NCI-H146 treated with DMSO at 0.1 percent for 48 hours (cell line): Measurements from ENCODE around the gene MED13L.
"Not testable (repeated sequence)": the region's sequence is repeated elsewhere in the genome, so short reads cannot be mapped to it uniquely, and the experiment has no call there.

Experiments used
- DNase-seq: peaks from one replicate; lab custom pipeline; 2025; ENCODE audit not compliant: unreplicated experiment; lab: John Stamatoyannopoulos, UW

MED13L gene

DNA sequence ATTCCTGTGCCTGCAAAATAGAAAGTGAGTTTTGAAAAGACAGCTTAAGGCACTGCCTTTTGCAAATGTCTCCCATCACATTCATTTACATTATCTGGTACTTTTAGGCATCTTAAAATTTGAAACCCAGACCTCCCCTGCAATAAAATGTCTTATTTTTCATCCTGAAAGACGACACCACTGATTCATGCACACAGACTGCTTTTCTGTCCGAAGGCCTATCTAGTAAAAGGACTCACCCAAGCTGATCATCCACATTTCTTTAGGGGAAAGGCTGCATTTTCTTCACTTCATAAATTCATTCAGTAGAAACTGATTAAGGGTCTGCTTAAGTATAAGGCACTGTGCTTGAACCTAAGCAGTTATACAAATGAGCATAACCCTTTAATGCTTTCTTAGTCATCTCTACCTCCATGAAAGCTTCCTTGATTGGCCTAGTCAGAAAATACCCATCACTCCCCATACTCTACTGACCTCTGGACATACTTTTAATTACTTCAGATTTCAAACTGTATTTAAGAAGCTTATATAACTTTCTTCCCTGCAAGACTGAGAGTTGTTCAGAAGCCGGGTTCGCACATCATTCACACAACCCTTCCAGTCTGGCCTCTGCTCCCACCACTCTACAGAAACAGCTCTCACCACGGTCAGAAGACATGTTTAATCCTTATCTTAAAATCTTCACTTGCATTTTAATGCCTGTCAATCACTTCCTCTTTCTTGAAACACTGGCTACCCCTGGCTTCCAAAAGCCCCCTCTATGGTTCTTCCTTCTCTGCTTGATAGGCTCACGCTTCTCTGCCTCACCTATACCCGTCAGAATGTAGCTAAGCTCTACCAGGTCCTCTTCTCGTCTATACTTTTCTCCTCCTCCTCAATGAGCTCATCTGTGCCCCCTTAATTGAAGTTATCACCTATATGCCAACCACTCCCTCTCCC is 288.6 kb downstream of the MED13L start:
- DNase-seq: no peak

DNA sequence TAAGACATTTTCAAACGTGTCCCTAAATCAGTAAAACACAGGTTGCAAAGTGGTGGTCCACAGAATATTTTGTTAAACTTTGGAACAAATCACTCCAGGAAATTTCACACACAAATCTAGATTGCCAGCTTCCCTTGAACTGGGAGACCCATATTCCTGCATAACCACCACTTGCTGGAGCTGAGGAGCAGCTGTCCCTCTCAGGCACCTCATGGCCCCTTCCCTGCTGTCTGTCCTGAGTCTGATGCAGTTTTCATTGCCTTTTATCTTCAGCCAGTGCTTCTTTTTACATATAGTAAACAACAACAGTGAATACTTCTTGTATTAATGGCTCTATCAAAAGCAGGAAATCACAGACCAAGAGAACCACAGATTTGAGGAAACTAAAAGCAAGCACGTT is 289.3 kb downstream of the MED13L start:
- no peak for DNase-seq

DNA sequence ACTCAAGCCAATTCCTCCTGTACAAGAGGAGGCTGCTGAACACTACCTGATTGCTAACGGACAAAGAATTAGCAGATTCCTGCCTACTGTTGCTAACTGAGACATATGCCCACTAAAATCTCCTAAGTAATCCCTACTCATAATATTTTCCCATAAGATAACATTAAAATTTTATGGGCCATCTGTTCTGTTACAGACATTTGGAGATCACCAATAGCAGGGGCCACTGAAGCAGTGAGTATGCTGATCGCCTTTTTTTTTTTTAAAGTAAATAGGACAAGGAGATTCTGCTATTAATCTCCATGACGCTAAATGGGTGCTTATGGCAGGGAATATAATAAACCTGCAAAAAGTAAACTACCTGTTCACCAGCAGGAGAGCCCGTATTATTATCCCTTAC is 292.9 kb downstream of the MED13L start:
- no peak for DNase-seq

DNA sequence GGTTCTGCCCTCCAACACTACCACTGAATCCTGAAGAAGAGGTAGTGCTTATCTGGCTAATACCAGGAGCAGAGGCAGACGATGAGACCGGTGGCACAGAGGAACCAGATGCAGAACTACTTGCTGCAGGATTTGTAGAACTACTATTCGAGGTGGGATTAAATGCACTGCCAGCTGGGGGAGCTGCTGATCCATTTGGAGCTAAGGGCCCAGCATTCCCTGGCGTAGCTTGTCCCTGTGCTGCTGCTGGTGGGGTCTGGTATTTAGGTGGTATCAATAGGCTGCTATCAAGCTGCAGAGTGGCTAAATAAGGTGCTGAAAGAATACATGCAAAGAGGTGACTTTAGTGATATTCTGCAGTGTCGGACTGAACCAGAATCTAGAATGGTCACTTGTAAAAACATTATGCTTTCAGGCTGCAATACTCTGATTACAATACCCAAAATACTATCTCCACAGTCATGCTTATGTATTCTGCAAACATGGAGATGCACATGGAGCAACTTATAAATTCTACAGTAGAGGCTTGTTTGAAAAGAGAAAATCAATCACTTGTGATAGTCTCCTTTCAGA is 294.2 kb downstream of the MED13L start:
- no peak for DNase-seq

DNA sequence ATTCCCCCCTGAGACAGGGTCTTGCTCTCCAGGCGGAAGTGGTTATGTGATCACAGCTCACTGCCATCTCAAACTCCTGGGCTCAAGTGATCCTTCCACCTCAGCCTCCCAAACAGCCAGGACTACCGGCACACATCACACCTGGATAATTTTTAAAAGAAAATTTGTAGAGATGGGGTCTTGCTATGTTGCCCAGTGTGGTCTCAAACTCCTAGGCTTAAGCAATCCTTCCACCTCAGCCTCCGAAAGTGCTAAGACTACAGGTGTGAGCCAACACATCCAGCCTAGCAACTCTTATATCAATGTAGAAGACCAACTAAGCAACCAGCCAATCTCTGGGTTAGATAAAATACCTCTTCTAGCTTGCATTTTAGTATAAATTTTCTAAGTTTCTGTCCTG is 297.2 kb downstream of the MED13L start:
- DNase-seq: no peak

DNA sequence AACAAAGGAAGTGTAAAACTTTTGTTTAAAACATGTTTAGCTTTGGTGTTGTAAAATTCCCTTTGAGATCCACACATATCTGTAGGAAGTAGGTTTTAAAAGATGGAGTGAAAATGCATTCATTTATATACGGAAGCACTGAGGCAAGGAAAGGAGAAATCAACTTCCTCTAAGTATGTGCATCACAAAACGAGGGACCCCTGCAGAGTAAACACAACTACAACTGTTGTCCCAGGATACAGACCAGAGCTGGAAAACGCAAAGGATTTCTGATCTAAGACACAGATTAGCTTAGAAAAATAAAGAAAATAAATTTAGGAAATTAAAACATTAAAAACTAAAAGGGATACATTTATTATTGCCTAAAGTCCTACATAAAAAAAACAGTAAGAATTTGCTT is 297.6 kb downstream of the MED13L start:
- no peak for DNase-seq

DNA sequence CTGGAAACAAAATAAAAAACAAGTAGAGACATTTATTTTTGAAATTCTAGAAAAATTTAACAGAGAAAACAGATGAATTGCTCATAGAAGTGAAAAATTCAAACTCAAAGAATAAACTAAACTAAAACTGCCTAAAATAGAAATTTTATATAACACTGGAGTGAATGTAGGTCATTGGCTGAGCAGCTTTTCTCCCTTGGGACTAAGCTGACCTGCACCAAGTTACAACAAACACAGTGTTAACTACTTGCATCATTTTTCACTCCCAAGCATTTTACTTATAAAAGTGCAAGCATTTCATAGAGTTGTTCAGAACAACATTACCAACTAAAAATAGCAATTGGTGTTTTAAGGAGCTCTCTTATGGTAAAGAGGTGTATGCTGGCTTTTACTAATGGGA is 298.1 kb downstream of the MED13L start:
- no peak for DNase-seq

DNA sequence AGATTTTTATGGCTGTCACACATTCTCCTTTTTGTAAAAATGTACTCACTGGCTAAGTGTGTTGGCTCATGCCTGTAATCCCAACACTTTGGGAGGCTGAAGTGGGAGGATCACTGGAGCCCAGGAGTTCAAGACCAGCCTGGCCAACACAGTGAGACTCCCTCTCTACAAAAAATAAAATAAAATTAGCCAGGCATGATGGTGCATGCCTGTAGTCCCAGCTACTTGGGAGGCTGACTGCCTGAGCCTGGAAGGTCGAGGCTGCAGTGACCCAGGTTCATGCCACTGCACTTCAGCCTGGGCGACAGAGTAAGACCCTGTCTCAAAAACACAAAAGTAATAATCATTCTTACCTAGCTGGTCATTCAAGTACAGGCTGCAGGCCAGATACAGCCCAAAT is 300.7 kb downstream of the MED13L start:
- DNase-seq: not testable (repeated sequence)

DNA sequence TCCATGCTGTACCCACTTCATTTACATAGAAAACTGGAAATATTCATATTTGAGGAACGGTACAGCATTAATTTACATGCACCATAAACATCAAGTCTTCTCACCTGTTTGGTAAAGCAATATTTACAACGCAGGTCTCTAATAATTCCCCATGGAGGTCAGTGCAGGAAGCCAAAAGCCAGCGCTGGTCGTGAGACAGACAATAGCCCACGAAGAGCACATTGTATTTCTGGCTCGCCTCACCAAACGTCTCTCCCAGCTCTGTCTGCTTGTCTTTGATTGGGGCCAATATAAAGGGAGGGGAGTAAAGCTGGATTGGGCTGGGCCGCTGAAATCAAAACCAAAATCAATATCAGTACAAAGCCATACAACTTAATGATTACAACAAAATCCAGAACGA is 302.1 kb downstream of the MED13L start:
- peak; percentile 17 for DNase-seq

DNA sequence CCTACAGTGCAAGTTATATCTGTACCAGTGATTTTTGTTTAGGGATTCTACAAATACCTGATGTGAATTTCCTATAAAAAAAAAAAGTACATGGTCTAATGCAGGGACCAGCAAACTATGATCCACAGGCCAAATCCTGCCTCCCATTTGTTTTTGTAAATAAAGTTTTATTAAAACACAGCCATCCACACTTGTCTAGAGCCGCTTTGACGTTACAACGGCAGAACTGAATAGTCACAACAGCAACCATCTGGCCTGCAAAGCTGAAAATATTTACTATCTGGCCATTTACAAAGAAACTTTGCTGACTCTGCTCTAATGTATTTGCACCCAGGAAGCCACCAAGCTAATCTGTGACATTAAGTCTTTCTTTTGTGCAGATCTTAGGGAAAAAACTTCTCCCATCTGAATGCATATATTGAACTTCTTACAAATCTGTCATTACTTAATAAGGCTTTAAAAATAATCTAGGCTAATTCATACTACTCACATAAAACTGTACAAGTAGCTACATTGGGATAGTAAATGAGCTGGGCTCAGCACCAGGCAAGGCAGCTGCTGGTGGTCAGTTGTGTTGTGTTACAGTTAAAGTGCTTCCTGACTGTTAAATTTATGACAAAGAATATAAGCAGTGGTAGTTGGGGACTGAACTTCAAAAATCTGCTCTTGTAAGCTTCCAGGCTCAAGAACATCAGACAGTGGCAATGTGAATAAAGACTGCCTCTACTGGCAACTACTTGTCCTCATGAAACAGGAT is 303.3 kb downstream of the MED13L start:
- no peak for DNase-seq

DNA sequence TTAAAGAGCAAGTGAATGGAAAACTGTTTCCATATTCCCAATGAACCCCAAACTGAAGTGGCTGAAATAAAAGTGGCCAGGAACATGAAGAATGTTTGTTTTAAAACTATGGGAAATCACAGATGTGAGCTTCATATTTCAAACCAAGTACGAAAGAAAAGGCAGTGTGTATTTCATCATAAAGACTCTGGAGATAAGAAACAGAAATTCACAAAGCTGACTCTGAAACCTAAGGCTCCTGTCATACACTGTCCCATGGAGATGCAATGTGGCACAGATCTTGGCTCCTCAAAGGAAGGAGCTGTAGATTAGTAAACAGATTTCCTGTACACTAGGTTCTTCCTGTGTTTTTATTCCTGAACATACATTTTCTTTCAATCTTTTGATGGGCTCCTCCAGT is 304.4 kb downstream of the MED13L start:
- no peak for DNase-seq

DNA sequence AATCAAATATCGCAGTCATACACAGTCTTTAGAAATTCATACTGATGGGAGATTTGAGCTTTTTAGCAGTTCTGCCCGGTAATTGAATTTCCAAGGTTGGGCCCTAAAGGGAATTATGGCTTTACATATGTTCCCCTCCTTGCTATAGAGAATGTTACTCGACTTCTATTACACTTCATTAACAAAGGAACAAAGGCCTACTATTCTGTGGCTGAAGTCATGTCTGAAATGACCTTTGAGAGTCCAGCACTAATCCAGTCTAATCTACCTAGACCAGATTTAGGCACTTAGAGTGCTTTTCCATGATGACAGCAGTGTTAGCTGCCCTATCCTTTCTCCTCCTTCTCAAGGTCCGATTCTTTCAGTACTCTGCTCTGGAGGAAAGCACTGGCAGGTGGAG is 305.3 kb downstream of the MED13L start:
- DNase-seq: no peak

DNA sequence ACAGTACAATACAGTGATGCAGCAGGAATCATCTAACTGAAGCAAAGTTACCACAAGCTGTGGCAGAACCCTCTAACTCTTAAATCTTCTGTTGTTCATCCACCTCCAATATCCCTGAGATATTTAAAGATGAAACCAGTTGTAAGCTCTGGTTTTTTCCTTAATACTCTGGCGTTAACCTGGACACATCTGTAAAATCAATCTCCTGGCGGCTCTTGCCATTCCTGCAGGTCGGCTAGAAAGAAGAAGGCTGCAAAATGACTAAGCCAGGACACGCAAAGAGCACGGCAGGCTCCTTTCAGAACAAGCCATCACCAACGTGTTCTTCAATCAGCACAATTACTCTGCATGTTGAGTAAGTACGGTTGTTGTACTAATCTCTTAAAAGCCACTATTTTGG is 309.3 kb downstream of the MED13L start:
- DNase-seq: no peak

DNA sequence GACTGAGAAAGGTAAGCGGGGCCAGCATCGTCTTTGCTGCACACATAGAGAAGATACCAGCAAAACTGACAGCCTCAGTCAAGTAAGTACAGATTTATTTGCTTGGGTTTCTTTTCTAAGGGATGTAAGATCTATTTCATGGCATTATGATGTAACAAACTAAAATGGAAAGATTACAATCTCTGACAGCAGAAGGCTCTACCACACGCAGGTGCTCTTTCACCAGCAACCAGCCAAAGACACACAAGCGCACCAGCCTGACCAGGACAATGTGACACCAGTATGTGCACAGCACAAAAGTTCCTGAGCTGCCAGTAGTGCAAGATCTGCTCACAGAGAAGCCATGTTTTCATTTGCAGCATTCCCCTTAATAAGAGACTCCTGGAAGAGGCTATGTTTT is 311.1 kb downstream of the MED13L start:
- DNase-seq: no peak

DNA sequence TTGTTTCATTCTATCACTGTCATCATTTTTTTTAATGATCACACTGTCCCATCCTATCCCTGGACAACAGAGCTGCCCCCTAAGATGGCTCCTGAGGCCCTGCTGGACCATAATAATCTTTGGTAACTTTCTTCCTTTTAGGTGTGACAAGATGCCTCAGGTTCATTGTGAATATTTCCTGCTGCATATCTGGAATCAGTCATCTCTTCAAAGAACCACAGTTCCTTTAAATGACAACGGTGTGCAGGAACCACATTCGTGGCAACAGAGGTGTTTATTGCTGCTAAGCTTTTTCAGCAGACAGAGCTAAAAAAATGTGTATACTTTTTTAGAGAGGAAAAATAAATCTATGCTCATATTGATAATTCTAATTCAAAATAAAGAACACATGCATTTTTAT is 312.9 kb downstream of the MED13L start:
- DNase-seq: no peak

DNA sequence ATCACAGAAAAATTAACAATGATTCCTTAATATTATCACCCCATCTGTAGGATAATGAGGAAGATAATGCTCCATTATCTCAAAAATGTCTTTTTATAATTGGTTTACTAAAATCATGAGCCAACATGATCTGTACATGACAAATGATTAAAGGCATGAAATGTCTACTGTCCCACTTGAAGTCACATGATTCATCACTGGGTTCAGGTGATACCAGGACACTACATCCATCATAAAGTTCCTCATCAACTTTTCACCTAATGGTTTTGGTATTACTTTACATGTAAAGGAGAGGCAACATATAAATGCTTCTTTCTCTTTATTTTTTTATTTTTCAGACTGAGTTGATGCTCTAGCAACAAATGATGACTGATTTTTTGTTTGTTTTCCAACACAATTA is 313.3 kb downstream of the MED13L start:
- no peak for DNase-seq

DNA sequence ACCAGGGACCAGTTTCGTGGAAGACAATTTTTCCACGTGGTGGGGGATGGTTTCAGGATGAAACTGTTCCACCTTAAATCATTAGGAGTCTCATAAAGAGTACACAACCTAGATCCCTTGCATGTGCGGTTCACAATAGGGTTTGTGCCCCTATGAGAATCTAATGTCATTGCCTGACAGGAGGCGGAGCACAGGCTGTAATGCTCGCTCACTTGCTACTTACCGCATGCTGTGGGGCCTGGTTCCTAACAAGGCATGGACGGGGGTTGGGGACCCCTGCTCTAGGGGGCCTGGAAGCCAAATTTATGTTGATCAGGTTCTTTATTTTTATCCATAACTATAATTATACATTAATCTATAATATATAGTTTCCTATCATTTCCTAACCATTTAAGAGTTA is 315.3 kb downstream of the MED13L start:
- no peak for DNase-seq

DNA sequence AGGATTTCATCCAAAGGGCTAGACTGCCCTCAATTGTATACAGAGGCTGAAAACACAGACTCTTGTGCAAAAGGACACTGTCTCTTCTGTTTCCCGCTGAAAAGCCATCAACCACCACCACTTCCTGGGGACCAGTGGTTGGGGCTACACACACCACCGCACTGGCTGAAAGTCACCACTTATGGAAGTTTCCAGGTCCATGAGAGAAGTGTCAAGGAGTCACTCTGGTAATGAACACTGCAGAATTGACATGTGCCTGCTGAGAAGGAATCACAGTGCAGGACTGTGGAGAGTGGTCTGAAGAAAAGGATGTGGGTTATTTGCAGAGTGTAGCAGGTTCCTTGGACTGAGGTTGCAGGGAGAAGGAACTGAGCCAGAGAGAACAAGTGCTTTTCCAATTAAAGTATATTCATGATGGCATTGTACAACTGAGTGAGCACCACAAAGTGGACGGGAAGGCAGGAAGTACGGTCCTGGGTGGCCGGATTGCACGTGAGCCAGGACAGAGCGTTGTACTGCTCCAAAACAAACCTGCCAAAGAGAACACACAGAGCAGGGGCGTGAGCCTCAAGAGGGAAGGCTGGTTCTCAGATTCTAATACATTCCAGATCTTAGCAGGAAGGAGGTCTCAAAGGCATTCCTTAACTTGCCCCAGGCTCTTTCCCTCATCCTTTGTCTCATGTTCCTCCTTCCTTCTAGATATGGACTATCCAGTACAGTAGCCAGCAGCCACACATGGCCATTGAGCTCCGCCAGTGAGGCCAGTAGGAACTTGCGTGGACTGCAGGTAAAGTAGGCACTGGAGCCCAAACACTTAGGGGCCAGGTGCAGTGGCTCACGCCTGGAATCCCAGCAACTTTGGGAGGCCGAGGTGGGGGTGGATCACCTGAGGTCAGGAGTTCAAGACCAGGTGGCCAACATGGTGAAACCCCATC is 316.4 kb downstream of the MED13L start:
- DNase-seq: no peak

DNA sequence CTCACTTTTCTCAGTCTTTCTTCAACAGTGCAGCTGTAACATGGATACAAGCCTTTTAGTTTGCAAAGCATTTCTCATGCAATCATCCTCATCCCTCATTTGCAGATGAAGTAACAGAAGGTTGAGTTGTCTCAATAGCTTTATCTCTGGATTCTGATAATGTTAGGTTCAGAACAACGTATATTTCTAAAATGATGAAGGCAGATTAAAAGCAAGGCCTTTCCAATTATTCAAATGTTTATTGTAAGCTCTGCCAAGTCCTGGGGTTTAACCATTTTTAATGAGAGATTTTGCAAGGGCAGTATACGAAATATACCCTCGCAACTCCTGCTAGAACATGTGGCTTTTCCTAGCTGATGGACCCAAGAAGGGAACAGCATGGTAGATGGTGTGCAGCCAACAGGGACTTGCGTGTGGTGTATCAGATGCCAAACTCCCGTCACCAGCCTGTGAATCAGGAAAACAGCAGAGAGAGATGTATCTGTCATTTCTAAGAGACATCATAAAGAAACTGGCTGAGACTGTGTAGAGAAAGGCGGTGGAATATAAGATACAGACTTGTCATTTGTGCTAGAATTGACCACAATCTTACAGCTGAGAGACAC is 319.7 kb downstream of the MED13L start:
- no peak for DNase-seq

DNA sequence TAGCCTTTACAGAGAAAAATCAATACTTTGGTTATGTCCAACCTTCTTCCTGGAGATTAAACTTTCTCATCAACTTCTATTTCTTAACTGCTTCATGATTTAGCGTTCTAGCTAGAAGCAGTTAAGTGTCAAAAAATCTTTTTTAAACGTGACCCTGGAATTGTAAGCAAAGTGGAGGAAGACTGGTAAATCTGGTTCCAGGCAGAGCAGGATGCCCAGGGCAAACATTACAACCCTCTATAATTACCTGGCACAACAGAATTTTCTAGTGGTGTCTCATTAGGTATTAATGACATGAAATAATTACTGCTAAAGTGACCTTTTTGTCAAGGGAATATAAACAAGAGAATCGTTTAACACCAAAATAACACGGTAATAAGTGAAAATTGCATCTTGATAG is 320.8 kb downstream of the MED13L start:
- no peak for DNase-seq

DNA sequence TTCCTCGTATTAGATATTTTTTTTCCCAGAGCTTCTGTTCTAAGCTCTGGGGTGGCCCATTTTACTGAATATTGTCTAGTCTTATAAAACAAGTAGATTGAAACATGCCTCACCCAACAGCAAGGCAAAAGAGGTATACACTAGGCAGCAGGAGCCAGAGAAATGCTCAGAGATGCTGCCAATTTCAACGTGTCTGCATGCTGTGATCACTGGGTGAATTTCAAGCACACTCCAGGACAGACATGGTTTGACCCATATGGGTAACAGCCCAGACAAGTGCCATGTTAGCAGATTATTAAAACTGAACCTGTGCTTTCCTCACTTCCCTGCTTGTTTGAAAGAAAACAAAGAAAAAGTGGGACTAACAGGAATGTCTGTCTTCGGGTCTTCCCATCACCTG is 321.3 kb downstream of the MED13L start:
- no peak for DNase-seq
